HG03354 (cell line): ENCODE data around the gene COL9A3.

Source experiments
- ATAC-seq: cut with Tn5 transposase; IDR thresholded peaks from one replicate; pipeline ENCODE4 v1.9.1; 2021; ENCODE audit warnings: mild to moderate bottlenecking; ENCODE audit not compliant: unreplicated experiment, poor library complexity, severe bottlenecking

COL9A3 gene

GRCh38 chr20:62831361-62831788 lies 14.5 kb downstream of the COL9A3 start:
- no peak for ATAC-seq

DNA sequence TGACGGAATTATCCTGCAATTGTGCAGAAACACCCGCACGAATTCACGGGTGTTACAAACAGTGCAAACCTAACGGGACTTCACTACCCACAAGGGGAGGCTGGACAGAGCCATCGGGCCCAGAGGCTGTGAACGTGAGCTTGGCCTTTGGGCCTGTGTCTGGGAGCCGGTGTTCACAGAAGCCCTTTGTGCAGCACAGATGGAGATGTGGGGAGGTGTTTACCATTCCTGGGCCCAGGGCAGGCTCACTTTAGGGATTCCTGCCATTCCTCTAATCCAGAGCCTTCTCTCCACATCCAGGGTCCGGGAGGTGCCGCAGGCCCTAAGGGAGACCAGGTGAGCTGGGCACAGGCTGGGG lies 15.0 kb downstream of the COL9A3 start:
- no peak for ATAC-seq

DNA sequence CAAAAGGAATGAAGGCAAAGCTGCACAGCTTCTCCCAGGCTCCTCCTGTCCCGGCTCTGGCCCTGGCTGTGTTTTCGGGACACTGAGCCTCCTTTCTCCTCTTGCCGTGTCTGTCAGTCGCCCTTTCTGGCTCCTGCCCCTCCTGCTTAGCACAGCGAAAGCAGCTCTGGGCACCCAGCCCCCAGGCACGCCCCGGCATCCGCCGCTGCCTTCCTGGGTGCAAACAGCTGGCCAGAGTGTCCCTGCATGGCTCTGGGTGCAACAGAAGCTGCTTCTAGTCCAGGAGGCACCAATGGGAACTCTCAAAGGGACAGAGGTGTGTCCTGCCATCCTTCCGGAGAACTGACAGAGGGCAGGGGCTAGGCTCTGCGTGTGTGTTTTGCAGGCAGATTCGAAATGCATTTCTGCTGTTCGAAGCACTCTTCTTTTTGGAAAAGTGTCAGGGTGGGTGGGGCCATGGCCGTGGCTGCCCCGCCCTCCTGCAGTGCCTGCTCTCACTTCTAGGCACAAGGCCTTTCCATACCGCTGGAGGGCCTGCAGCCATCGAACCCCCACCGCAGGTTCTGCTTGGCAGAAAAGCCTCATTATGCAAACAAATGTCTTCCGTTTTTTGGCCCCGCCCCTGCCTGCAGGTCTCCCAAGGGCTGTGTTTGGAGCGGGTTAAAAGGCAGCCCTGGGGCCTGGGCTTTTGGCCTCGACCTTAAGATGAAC lies 15.5 kb downstream of the COL9A3 start:
- no peak for ATAC-seq

GRCh38 chr20:62832951-62833391 lies 16.1 kb downstream of the COL9A3 start:
- no peak for ATAC-seq

GRCh38 chr20:62834967-62835730 lies 18.3 kb downstream of the COL9A3 start:
- ATAC-seq = no peak

DNA sequence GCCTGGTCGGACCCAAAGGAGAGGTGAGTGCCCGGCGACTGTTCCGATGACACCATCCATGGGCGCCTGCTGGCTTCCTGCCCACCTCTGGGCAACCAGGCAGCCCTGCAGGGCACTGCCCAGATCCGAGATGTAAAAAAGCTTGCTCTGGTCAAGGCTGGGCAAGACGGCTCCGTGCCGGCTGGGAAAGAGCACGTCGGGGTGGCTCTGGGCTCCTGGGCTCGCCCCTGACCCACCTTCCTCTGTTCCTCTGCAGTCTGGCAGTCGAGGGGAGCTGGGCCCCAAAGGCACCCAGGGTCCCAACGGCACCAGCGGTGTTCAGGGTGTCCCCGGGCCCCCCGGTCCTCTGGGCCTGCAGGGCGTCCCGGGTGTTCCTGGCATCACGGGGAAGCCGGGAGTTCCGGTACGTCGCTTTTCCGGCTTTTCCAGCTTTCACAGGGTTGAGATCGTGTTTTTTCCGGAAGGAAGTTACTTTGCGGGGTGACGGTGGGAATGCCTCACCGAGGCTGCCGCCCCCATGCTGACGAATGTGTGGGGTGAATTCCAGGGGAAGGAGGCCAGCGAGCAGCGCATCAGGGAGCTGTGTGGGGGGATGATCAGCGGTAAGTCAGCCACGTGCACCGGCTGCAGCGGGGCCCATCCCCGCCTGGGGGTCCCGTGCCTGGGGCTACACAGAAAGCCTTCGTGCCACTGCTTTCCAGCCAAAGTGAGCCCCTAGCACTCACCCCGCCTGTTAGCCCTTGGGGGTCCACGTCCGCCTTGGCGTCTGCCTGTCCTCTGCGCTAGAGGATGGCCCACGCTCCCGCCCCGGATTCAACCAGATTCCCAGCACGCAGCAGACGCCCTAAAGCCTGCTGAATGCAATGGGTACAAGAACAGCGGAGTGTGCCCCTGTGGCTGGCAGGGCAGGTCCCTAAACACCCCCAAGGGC lies 19.3 kb downstream of the COL9A3 start:
- no peak for ATAC-seq

- ATAC-seq = no peak
Measured at GRCh38 chr20:62836967-62837490, 20.2 kb downstream of the COL9A3 start.

DNA sequence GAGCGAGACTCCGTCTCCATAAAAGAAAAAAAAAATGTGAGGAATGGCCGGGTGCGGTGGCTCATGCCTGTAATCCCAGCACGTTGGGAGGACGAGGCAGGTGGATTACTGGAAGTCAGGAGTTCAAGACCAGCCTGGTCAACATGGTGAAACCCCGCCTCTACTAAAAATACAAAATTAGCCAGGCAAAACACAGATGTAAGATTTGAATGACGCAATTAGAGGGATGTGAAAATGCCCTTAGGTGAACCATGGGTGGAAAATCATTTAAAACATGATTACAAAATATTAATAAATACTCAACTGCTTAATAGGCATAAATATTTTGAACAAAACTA lies 20.9 kb downstream of the COL9A3 start:
- peak; percentile 24 for ATAC-seq

DNA sequence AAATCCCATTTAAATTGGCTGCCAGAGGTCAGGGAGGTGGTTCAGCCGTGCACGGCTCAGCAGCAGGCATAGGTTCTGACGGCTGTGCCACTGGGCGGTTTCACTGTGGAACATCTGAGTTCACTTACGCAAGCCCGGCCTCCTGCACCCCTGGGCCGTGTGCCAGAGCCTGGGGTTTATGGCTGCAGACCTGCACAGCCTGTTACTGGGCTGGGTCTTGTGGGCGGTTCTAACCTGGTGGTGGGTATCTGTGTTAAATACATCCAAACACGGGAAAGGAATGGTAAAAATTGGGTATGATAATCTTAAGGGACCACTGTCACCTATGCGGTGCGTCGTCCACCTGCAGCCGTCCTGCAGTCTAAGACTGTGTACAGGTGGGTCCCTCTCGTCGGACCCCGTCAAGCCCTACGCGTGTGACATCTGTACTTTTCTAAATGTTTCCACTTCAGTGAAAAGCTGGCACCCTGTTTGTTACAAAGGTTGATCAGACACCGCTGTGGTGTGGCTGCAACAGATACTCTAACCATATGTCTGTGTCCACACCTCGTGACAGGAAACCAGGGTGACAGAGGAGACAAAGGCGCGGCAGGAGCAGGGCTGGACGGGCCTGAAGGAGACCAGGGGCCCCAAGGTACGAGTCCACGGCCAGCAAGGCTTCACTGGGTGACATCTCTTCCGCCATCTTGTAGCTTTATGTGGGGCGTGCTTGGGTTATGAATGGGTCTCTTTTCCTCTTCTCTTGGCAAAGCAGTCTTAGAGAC lies 21.5 kb downstream of the COL9A3 start:
- peak; percentile 77 for ATAC-seq

GRCh38 chr20:62839261-62839660 lies 22.4 kb downstream of the COL9A3 start:
- no peak for ATAC-seq

DNA sequence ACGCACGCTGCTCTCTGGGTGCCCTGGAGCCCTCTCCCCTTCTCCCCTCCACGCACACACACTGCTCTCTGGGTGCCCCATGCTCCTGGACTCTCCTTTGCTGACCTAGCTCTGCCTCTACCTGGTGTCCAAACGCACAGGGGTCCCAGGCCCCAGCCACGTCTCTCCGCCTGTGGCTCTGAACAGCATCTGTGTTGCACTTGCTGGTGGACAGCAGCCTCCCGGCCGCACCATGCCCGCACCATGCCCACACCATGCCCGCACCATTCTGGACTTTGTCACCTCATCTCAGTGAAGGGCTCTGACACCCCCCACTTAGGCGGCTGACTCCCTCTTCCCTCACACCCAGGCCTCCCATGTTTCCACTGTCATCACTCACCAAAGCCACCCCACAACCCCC lies 23.0 kb downstream of the COL9A3 start:
- ATAC-seq = no peak

GRCh38 chr20:62840244-62841197 lies 23.7 kb downstream of the COL9A3 start:
- ATAC-seq = no peak

DNA sequence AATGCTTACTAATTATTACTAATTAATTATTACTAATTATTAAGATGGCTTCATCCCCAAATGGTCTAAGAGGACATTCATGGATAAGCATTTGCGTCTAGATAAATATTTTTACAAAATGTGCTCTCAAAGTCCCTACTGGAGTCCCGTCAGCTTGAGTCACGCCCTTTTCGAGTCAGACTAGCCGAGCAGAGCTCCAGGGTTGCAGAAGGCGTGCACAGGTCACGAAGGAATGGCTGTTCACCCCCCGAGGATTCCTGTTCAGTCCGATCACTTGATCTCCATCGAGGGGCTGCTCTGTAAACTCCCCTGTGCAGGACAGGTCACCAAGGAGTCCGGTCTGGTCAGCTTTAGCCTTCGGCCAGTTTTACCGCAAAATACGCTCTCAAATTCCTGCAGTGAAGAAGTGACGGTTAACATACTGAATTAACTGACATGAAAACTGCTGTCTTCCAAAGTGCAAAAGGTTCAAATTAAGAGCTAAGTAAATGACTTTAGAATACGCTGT lies 24.9 kb downstream of the COL9A3 start:
- no peak for ATAC-seq

DNA sequence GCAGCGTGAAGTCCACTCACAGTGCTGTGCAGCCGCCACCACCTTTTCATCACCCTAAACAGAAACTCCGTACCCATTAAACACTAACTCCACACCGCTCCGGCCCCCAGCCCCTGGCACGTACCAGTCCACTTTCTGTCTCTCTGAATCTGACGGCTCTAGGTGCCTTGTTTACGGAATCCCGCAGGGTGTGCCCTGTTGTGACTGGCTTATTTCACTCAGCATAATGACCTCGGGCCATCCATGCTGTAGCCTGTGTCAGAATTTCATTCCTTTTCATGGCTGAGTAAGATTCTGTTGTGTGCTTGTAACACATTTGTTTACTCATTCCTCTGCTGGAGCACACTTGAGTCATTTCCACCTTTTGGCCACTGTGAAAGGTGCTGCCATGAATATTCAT lies 26.8 kb downstream of the COL9A3 start:
- ATAC-seq = no peak

GRCh38 chr20:62844182-62844581 lies 27.3 kb downstream of the COL9A3 start:
- ATAC-seq = no peak

DNA sequence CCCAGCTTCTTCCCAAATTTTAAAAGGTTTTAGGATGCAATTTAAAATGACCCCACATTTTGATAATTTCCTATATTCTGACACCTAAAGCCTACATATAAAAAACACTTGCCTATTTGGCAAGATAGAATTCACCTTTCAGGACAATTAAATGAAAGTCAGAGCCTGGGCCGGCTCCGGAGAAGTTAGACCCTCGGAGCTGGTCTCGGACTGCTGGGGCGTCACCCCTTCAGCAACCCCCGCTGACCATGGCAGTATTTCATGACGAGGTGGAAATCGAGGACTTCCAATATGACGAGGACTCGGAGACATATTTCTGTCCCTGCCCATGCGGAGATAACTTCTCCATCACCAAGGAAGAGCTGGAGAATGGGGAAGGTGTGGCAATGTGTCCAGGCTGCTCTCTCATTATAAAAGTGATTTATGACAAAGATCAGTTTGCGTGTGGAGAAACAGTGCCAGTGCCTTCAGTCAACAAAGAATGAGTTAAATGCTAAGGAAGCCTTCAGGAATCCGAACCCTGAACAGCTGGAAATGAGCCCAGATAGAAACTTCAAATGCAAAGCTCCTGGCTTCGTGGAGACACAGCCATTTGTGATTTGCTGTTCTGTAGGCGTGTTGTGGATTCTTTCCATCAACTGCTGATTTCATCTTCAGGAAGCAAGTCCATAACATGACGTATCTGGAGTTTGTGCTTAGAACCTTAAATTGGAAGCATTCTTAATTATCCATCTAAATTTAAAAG lies 28.7 kb downstream of the COL9A3 start:
- no peak for ATAC-seq

DNA sequence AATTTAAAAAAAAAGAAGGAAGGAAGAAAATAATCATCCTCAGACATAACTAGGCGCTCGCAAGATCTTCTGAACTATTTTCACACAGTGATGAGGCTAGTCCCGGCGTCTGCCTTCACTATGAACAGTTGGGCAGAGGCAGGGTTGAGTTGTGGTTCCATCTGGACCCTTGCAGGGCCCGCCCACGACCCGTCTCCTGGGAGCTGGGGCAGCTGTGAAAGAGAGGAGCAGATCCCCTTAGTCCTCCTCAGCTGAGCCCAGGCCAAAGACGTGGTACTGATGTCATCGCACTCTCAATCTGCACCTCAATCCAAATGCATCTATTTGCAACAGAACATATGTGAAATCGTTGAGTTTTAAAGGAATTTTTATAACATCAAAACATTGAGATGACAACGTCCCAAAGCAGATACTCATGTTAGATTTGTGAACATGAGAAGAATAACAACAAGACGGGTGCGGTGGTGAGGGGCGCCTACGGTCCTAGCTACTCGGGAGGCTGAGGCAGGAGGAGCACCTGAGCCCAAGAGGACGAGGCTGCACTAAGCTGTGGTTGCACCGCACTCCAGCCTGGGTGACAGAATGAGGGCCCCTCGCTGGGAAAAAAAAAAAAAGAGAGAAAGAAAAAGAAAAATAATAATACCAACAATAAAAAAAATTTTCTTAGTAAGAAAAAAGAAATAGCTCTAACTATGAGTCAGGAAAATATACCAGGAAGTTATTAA lies 29.5 kb downstream of the COL9A3 start:
- ATAC-seq = no peak
